Transverse colon (tissue), 4 donors: Measurements from ENCODE around the gene GPC5.

Experiments
- CTCF ChIP-seq, 5 experiments: fragments of 200-600 bp in 3 of 5; fragments of 450-650 bp in 2 of 5; sonication (generic) in 3 of 5; IDR thresholded peaks; 1 replicate in 2 of 5; 2 replicates in 3 of 5; pipeline ENCODE4 v1.5.1; 2016 to 2017; ENCODE audit warnings: antibody characterized with exemption in 5 of 5, inconsistent platforms in 3 of 5, mild to moderate bottlenecking in 2 of 5, moderate library complexity in 1 of 5
- EP300 ChIP-seq: sonication (generic); formaldehyde crosslinking; IDR thresholded peaks from one replicate; pipeline ENCODE4 v1.6.1; 2017; ENCODE audit warnings: antibody characterized with exemption, low read depth
- POLR2A ChIP-seq: fragments of 450-650 bp; IDR thresholded peaks from one replicate; pipeline ENCODE4 v1.6.1; 2016; ENCODE audit warnings: antibody characterized with exemption, mild to moderate bottlenecking, moderate library complexity
- POLR2AphosphoS5 ChIP-seq, 3 donors: sonication (generic); formaldehyde crosslinking; IDR thresholded peaks; one replicate each; pipeline ENCODE4 v1.6.1; 2016; ENCODE audit warnings: antibody characterized with exemption in 3 of 3

- TF ChIP-seq CTCF (IDR thresholded peaks at IDR 0.05) (no peak), POLR2A (no peak), POLR2AphosphoS5 (IDR thresholded peaks at IDR 0.05) (no peak), EP300 (no peak)
Observed at GRCh38 chr13:92122186-92122853, 723.9 kb downstream of the GPC5 start.
